ENCODE measurements around the gene BCLAF3.

- TF ChIP-seq ZBTB21 (CRISPR knock-in tag; IDR thresholded peaks at IDR 0.05; ENCODE audit: borderline replicate concordance) (no peak), CTCF (IDR thresholded peaks at IDR 0.05) (peak; percentile 70), CBFB (CRISPR knock-in tag; IDR thresholded peaks at IDR 0.05; ENCODE audit: low read depth) (no peak), TEAD4 (CRISPR knock-in tag; IDR thresholded peaks at IDR 0.05) (no peak), MAX (CRISPR knock-in tag; IDR thresholded peaks at IDR 0.05) (no peak), MLX (CRISPR knock-in tag; IDR thresholded peaks at IDR 0.05) (no peak), TP53 (CRISPR knock-in tag; IDR thresholded peaks at IDR 0.05) (no peak), GRHL2 (CRISPR knock-in tag; IDR thresholded peaks at IDR 0.05; ENCODE audit: insufficient replicate concordance, severe bottlenecking) (no peak), RELA (CRISPR knock-in tag; IDR thresholded peaks at IDR 0.05; ENCODE audit: borderline replicate concordance) (no peak), TCF7 (CRISPR knock-in tag; IDR thresholded peaks at IDR 0.05; ENCODE audit: low read depth) (no peak), FOXP1 (CRISPR knock-in tag; IDR thresholded peaks at IDR 0.05; ENCODE audit: borderline replicate concordance) (no peak), FOXJ3 (CRISPR knock-in tag; IDR thresholded peaks at IDR 0.05; ENCODE audit: borderline replicate concordance) (no peak)
Measured at GRCh38 chrX:19990556-19991349, at the start of gene BCLAF3.

Measured in WTC11 (cell line).